H1 (cell line): ENCODE measurements around the gene PIAS2. TPM values are rescaled to one million over a fixed set of nuclear protein-coding genes. Genes with fewer than 3 reads are reported as not detected.

Experiments
- ATF2 ChIP-seq: IDR thresholded peaks from 2 replicates; pipeline ENCODE4 v1.6.1; 2012; ENCODE audit warnings: low read length, inconsistent platforms
- HDAC6 ChIP-seq: IDR thresholded peaks from one replicate; pipeline ENCODE4 v1.7.1; 2012; ENCODE audit warnings: low read depth, mild to moderate bottlenecking, inconsistent platforms, low read length, moderate library complexity
- JUN ChIP-seq: IDR thresholded peaks from 2 replicates; pipeline ENCODE4 v1.6.1; 2011; ENCODE audit warnings: low read depth, mild to moderate bottlenecking, improper control_type of control experiment, low read length
- SUZ12 ChIP-seq: fragments of 200-600 bp; sonication (generic); IDR thresholded peaks from 2 replicates; pipeline ENCODE4 v1.6.1; 2012; ENCODE audit warnings: mild to moderate bottlenecking, inconsistent platforms, low read length, moderate library complexity, mixed read lengths
- TAF7 ChIP-seq: optimal IDR thresholded peaks from 2 replicates; pipeline ENCODE3; 2011; ENCODE audit warnings: low read depth, mild to moderate bottlenecking, inconsistent platforms, low read length, moderate library complexity, borderline replicate concordance
- polyA plus RNA-seq, 7 experiments: library from polyadenylated mRNA; depleted of rRNA in 3 of 7; stranded (reverse) in 5 of 7; unstranded in 2 of 7; fragments of >200 nt in 5 of 7; fragments of 200-250 nt in 2 of 7; gene quantifications; 1 replicate in 5 of 7; 2 replicates in 1 of 7; 4 replicates in 1 of 7; pipeline versions ENCODE4 v1.2.1 to v1.2.3, GENCODE V29; 2011 to 2013; ENCODE audit warnings: missing spikeins in 2 of 7, mixed read lengths in 2 of 7
- total RNA-seq: library from RNA; stranded (reverse); fragmentation: NEBNext Ultra II Directional; extraction: Animal tissue kit (Norgen Biotek cat#: 25700); gene quantifications from 2 replicates; pipeline ENCODE4 v1.2.1, GENCODE V29; 2021

PIAS2 gene
- total and polyA plus RNA-seq, 2 of the 8 experiments (the other 6 are each of a cell fraction or from before 2014, with no cell fraction given), result 20.1 to 53.9 TPM

DNA sequence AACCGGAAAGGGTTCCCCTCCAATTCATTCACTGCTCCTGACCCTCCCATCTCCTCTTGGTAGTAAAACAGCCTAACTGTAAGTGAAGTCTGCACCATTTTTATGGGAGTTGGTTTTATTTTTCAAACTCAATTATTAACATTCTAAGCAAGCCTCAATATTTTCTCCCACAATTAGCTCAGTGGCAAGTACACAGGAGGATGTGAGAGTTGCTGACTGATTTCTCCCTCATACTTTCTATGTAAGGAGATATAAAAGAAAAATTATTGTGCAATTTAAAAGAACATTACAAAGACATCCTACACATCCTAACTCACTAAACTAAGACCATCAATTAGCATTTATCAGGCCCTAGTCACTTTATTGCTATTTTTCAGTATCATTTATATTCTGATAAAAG is 73.9 kb downstream of the PIAS2 start (continued):
- TF ChIP-seq JUN (no peak), ATF2 (no peak), HDAC6 (no peak), SUZ12 (no peak), TAF7 (no peak)
- TF ChIP-seq, all 59 proteins: peak for 0
